Measurements from ENCODE around the gene CD47.

The CD47 gene

DNA sequence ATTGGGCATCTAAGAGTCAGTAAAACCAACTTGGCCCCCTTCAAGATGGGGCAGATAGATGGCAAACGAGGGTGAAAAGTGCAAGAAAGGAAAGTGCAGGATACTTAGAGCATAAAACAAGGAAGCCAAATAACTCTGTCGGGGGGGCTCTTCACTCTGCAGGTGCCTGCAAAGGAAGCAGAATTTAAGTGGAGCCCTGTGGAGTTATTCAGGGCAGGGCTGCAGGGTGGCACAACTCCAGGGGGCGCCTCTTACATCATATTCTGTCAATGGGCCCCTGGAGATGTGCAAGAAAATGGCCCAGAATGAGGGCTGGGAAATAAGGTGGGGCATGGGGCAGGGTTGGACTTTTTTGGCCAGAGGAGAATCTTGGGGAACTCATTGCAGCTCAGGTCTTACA is 69.7 kb downstream of the CD47 start:
- no peaks in the 10 kb centered on the region for H3K27me3 ChIP-seq (ENCODE audit: control insufficient read depth, insufficient read depth, low read length)
- no peaks in the 10 kb centered on the region for H3K9me3 ChIP-seq (ENCODE audit: control insufficient read depth, insufficient read depth, low read length)
- H3K36me3 ChIP-seq (ENCODE audit: control insufficient read depth, insufficient read depth, low read length): no peaks in the 10 kb centered on the region
- no peak overlapping the region for H3K4me3 ChIP-seq (ENCODE audit: low read depth, low read length)
- H3K4me1 ChIP-seq (ENCODE audit: control insufficient read depth, insufficient read depth, low read length): no peaks in the 10 kb centered on the region
- H3K9ac ChIP-seq (ENCODE audit: low read depth, low read length): no peak overlapping the region

DNA sequence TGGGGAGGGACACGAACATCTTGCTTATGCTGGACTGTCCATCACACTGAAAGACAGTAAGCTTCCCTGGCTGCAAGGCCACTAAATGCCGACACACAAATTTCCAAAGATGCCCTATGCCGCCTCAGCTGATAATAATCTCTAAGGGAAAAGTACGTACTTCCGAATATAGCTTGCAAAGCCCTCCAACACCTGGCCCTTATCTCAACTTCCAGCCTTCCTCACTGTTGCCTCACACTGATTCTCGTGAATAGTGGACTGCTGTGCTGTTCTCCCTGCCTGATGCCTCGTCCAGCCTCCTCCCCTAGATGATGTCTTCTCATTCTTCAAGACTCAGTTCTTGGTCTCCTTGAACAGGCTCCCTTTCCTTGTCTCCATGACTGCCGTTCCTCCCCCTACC is 72.3 kb downstream of the CD47 start:
- Histone ChIP-seq H3K4me1 (ENCODE audit: control insufficient read depth, insufficient read depth, low read length) (no peaks in the 10 kb centered on the region), H3K4me3 (ENCODE audit: low read depth, low read length) (no peak overlapping the region), H3K9me3 (ENCODE audit: control insufficient read depth, insufficient read depth, low read length) (no peaks in the 10 kb centered on the region), H3K9ac (ENCODE audit: low read depth, low read length) (no peak overlapping the region), H3K36me3 (ENCODE audit: control insufficient read depth, insufficient read depth, low read length) (no peaks in the 10 kb centered on the region), H3K27me3 (ENCODE audit: control insufficient read depth, insufficient read depth, low read length) (no peaks in the 10 kb centered on the region)

DNA sequence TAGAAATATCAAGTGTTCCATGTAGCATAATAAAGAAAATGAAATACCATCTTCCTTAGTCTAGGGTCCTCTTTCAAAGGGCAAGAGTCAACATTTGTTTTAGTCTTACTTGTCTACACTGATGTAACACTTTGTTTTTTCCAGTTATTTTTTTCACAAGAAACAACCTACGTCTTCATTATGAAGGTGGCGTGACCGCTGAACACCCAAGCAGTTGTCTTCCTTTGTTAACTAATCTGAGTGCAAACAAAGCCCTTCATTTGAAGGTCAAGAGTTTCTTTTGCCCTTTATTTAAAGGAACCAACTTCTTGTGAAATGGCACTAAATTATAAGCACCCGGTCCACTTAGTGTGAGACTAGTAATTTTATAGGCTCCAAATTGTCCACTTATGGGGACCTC is 73.2 kb downstream of the CD47 start:
- H3K4me3 ChIP-seq (ENCODE audit: low read depth, low read length): no peak overlapping the region
- H3K4me1 ChIP-seq (ENCODE audit: control insufficient read depth, insufficient read depth, low read length): no peaks in the 10 kb centered on the region
- no peaks in the 10 kb centered on the region for H3K9me3 ChIP-seq (ENCODE audit: control insufficient read depth, insufficient read depth, low read length)
- no peak overlapping the region for H3K9ac ChIP-seq (ENCODE audit: low read depth, low read length)
- H3K36me3 ChIP-seq (ENCODE audit: control insufficient read depth, insufficient read depth, low read length): no peaks in the 10 kb centered on the region
- no peaks in the 10 kb centered on the region for H3K27me3 ChIP-seq (ENCODE audit: control insufficient read depth, insufficient read depth, low read length)

DNA sequence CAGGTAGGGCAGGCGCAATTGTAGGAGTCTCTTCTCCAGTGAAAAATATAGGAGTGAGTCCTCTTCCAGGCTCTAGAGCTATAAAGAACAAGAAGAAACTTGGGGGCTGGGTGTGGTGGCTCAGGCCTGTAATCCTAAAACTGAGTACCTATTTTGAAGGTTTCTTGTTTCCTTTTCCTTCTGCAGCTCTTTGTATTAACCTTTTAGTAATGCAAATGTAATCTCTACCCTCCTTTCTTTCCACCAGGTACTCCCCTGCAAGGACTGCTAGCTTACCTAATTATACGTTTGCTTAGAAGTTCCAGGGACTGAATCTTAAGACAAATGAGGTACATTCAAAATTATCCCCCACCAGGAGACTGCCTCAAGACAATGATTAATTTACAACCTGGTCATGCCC is 75.9 kb downstream of the CD47 start:
- Histone ChIP-seq H3K4me3 (ENCODE audit: low read depth, low read length) (no peak overlapping the region), H3K9ac (ENCODE audit: low read depth, low read length) (no peak overlapping the region)

DNA sequence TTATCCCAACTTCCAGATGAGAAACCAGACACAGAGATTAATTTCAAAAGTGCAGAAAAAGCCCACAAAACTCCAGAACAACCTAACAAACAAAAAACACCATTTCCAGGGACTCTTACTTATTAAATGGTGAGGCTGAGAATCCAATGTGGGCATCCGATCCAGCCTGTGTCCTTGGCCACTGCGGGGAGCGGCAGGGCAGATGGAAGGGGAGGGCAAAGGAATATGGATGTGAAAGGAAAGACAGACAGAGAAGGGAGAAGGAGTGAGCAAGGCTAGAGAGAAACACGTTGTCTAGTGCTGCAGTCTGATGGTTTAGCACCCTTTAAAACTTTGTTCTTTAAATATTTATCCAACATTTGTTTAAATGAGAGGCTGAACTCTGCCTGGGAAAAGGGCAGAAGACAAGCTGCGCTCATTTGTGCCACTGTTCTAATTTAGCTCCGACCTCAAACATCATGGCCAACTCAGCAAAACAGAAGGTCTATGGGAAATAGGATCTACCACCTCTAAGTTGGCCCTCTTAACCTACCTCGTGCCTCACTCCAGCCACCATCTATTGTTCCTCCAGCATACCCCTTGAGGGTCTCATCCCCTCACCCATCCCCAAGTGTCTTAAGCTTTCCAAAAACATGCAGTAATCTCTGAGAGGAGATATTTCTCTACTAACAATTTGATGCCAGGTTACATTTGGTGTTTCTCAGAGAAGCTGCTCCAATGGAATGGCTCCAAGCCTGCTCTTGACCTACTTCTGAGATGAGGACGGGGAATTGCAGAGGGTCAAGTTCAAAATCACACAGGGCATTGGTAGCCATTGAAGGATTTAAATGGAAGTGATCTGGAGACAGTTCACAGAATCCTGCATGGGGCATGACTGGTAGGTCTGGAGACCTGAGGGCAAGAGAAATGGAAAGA is 77.4 kb downstream of the CD47 start:
- Histone ChIP-seq H3K27me3 (ENCODE audit: control insufficient read depth, insufficient read depth, low read length) (no peaks in the 10 kb centered on the region), H3K4me3 (ENCODE audit: low read depth, low read length) (no peak overlapping the region), H3K9ac (ENCODE audit: low read depth, low read length) (no peak overlapping the region), H3K36me3 (ENCODE audit: control insufficient read depth, insufficient read depth, low read length) (no peaks in the 10 kb centered on the region), H3K4me1 (ENCODE audit: control insufficient read depth, insufficient read depth, low read length) (no peaks in the 10 kb centered on the region), H3K9me3 (ENCODE audit: control insufficient read depth, insufficient read depth, low read length) (no peaks in the 10 kb centered on the region)

More for the DNA sequence above, 75.9 kb downstream of the CD47 start:
- no peaks in the 10 kb centered on the region for H3K9me3 ChIP-seq (ENCODE audit: control insufficient read depth, insufficient read depth, low read length)
- no peaks in the 10 kb centered on the region for H3K36me3 ChIP-seq (ENCODE audit: control insufficient read depth, insufficient read depth, low read length)
- no peaks in the 10 kb centered on the region for H3K27me3 ChIP-seq (ENCODE audit: control insufficient read depth, insufficient read depth, low read length)
- H3K4me1 ChIP-seq (ENCODE audit: control insufficient read depth, insufficient read depth, low read length): no peaks in the 10 kb centered on the region

DNA sequence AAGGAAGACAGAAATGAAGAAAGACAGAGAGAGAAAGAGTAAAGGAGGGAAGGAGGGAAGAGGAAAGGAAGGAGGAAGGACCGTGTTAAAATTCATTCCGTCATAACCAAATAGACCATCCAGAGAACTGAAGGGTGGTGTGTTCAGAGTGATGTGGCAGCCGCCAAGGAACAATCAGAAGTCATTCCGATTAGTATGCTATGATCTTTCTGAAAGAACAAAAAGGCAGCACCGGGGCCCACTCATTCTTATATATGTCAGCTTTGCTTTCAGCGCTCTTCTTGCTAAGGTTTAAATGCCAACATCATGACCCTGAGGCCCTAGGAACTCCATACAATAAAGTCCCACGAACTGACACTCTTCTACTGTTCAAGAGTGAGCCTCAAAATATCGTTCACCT is 78.5 kb downstream of the CD47 start:
- H3K9ac ChIP-seq (ENCODE audit: low read depth, low read length): no peak overlapping the region
- no peak overlapping the region for H3K4me3 ChIP-seq (ENCODE audit: low read depth, low read length)
- H3K4me1 ChIP-seq (ENCODE audit: control insufficient read depth, insufficient read depth, low read length): no peaks in the 10 kb centered on the region
- H3K27me3 ChIP-seq (ENCODE audit: control insufficient read depth, insufficient read depth, low read length): no peaks in the 10 kb centered on the region
- H3K36me3 ChIP-seq (ENCODE audit: control insufficient read depth, insufficient read depth, low read length): no peaks in the 10 kb centered on the region
- no peaks in the 10 kb centered on the region for H3K9me3 ChIP-seq (ENCODE audit: control insufficient read depth, insufficient read depth, low read length)

DNA sequence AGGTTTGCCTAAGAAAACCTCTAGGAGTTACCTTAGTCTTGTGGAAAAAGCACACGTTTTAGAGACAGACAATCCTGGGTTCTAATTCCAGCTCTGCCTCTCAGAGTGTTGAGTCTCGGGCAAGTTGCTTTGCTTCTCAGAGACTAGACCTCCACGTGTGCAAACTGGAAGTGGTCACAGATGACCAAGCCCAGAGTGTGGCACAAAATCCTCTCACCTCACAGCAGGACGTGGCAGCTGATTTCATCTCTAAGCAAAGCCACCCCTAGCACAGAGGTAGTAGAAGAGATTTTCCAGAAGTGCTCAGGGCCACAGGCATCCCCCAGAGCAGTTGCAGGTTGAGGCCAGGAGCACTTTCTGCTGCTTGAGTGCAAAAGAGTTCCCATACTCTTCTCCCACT is 79.2 kb downstream of the CD47 start:
- Histone ChIP-seq H3K36me3 (ENCODE audit: control insufficient read depth, insufficient read depth, low read length) (no peaks in the 10 kb centered on the region), H3K27me3 (ENCODE audit: control insufficient read depth, insufficient read depth, low read length) (no peaks in the 10 kb centered on the region), H3K4me3 (ENCODE audit: low read depth, low read length) (no peak overlapping the region), H3K4me1 (ENCODE audit: control insufficient read depth, insufficient read depth, low read length) (no peaks in the 10 kb centered on the region), H3K9me3 (ENCODE audit: control insufficient read depth, insufficient read depth, low read length) (no peaks in the 10 kb centered on the region), H3K9ac (ENCODE audit: low read depth, low read length) (no peak overlapping the region)

DNA sequence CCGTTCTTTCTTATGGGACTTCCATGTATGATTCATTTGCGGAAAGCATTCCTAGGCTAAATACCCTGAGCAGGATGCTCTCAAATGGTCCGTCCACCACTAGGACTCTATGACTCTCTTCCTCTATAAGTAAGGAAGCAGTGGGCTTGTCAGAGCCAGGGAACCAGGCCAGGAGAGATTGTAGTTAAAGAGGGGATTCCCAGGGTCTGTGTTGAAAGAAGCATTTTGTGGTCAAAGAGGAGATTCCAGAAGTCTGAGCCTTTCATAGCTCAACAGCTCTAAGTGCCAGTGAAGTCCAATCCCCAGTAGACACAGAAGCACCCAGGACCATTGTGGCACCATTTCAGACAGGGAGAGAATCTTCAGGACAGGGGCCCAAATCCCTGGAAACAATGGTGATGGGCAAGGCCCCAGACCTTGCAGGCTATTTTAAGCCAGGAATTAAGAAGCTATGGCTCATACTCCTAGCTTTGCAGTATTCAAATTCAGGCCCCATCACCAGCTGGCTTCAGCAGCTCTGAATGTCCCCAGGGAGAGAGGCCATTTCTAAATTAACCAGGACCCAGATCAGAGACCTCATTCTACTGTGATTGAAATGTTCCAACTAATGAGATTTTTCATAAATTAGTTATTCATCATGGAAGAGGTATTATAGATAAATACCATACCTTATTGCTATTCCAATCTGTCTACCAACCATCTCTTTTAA is 81.7 kb downstream of the CD47 start:
- Histone ChIP-seq H3K9me3 (ENCODE audit: control insufficient read depth, insufficient read depth, low read length) (no peaks in the 10 kb centered on the region), H3K4me3 (ENCODE audit: low read depth, low read length) (no peak overlapping the region), H3K27me3 (ENCODE audit: control insufficient read depth, insufficient read depth, low read length) (no peaks in the 10 kb centered on the region), H3K36me3 (ENCODE audit: control insufficient read depth, insufficient read depth, low read length) (no peaks in the 10 kb centered on the region), H3K9ac (ENCODE audit: low read depth, low read length) (no peak overlapping the region), H3K4me1 (ENCODE audit: control insufficient read depth, insufficient read depth, low read length) (no peaks in the 10 kb centered on the region)

DNA sequence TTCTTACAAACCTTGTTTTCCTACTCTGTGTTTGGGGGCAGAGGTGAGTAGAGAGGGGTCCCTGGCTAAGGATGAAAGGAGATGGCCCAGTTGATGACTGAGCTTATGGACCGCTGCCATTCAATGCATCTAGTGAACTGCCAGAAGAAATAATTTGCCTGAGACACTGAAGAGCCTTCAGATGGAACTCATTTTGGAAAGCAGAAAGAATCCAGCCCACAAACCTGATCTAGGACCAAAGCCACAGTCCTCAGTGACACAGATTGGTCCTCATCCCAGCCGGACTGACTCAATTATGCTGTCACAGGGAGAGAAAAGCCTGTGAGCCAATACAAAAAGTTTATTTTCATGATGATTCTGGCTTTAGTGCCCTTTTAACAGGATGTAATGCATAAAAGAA is 82.7 kb downstream of the CD47 start:
- Histone ChIP-seq H3K4me1 (ENCODE audit: control insufficient read depth, insufficient read depth, low read length) (no peaks in the 10 kb centered on the region), H3K4me3 (ENCODE audit: low read depth, low read length) (no peak overlapping the region), H3K27me3 (ENCODE audit: control insufficient read depth, insufficient read depth, low read length) (no peaks in the 10 kb centered on the region), H3K36me3 (ENCODE audit: control insufficient read depth, insufficient read depth, low read length) (no peaks in the 10 kb centered on the region), H3K9ac (ENCODE audit: low read depth, low read length) (no peak overlapping the region), H3K9me3 (ENCODE audit: control insufficient read depth, insufficient read depth, low read length) (no peaks in the 10 kb centered on the region)

DNA sequence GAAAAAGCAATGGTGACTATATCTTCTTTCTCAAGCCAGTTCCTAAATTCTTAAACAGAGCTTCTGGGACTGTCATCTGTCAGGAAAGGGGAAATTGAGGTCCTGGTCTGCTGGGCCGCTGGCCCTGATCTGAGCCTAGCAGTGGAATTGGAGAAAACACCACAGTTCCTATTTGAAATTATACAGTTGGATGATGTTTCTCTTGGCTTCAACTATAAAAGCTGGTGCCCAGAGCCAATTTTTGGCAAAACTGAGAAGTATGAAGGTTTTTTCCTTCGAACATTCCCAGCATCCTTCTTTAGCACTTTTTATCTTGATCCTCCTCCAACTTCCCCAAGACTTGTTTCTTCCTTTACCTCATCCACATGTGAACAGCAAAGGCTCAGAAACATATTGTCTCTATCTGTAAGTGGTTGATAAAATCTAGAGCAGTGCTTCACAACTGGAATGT is 83.9 kb downstream of the CD47 start:
- H3K4me1 ChIP-seq (ENCODE audit: control insufficient read depth, insufficient read depth, low read length): no peaks in the 10 kb centered on the region
- H3K27me3 ChIP-seq (ENCODE audit: control insufficient read depth, insufficient read depth, low read length): no peaks in the 10 kb centered on the region
- H3K9me3 ChIP-seq (ENCODE audit: control insufficient read depth, insufficient read depth, low read length): no peaks in the 10 kb centered on the region
- no peak overlapping the region for H3K4me3 ChIP-seq (ENCODE audit: low read depth, low read length)
- no peaks in the 10 kb centered on the region for H3K36me3 ChIP-seq (ENCODE audit: control insufficient read depth, insufficient read depth, low read length)
- H3K9ac ChIP-seq (ENCODE audit: low read depth, low read length): no peak overlapping the region

DNA sequence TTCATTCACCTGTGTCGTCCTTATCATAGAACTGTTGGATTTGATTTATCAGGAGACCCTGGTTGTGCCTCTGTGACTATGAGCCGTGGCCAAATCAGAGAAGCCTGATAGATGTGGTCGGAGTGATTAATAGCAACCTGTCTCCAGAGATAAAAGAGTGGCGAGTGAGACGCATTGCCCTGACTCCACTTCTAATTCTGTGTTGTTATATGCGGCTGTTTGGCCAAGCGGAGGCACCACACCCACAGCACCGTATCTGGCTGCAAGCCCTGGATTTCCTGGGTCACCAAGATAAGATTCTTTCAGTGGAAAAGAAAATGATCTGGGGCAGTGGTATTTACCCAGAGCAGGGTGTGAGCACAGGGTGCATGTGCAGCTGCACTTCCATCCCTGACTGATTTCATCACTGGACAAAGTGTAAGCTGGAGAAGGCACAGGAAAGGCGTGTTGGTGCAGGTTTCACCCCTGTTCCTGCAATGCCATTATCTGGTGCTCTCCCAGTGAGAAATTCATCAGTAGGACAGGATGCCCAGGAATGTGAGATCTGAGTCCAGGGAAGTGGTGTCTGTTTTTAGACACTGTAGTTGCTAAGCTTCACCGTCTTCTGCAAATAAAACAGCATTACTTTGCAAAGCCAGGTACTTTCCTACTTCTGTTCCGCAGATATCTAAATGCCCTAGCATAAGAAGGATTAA is 84.6 kb downstream of the CD47 start:
- Histone ChIP-seq H3K4me1 (ENCODE audit: control insufficient read depth, insufficient read depth, low read length) (no peaks in the 10 kb centered on the region), H3K9ac (ENCODE audit: low read depth, low read length) (no peak overlapping the region), H3K36me3 (ENCODE audit: control insufficient read depth, insufficient read depth, low read length) (no peaks in the 10 kb centered on the region), H3K4me3 (ENCODE audit: low read depth, low read length) (no peak overlapping the region), H3K27me3 (ENCODE audit: control insufficient read depth, insufficient read depth, low read length) (no peaks in the 10 kb centered on the region), H3K9me3 (ENCODE audit: control insufficient read depth, insufficient read depth, low read length) (no peaks in the 10 kb centered on the region)
